PC-3 (cell line): ENCODE data around the gene DNM3. TPM values are rescaled to one million over a fixed set of nuclear protein-coding genes. Genes with fewer than 3 reads are reported as not detected.
A peak's percentile ranks its signal among the peaks of the same experiment; 100 is the strongest.

ENCODE experiments used
- ATAC-seq: fragments of 200-7000 bp; cut with Tn5 transposase; 2 replicates; pipeline ENCODE4 v1.9.1; 2020; ENCODE audit warnings: mild to moderate bottlenecking, moderate library complexity
- BruUV-seq: library from RNA; stranded (reverse); fragments of 400-500 nt; replicated peaks from 2 replicates; lab custom pipeline; 2021; lab: Mats Ljungman, UMichigan
- CTCF ChIA-PET: fragments of 300-600 bp; sonication (Branson Sonifier 250); formaldehyde crosslinking; loops from one replicate; lab custom pipeline; 2022; ENCODE audit warnings: antibody characterized with exemption; lab: Charles Lee
- POLR2A ChIA-PET: fragments of 300-600 bp; sonication (Branson Sonifier 250); formaldehyde crosslinking; loops from one replicate; lab custom pipeline; 2022; ENCODE audit warnings: antibody characterized with exemption; ENCODE audit not compliant: unreplicated experiment; lab: Charles Lee
- DNase-seq: peaks from one replicate; pipeline ENCODE4 v3.0.0-alpha.2; 2015
- H2AFZ ChIP-seq: fragments of 300-600 bp; sonication (generic); 2 replicates; pipeline ENCODE4 v1.6.0; 2016; ENCODE audit warnings: antibody characterized with exemption, low read length
- H3F3A ChIP-seq: fragments of 300-600 bp; sonication (generic); one replicate; pipeline ENCODE4 v1.6.0; 2017; ENCODE audit warnings: antibody characterized with exemption, low read length, control low read depth, mild to moderate bottlenecking; ENCODE audit not compliant: unreplicated experiment
- H3K27ac ChIP-seq: fragments of 300-600 bp; sonication (generic); 2 replicates; pipeline ENCODE4 v1.5.1; 2016; ENCODE audit warnings: mild to moderate bottlenecking, low read length
- H3K27me3 ChIP-seq: fragments of 300-600 bp; sonication (generic); 2 replicates; pipeline ENCODE4 v1.6.1; 2016; ENCODE audit warnings: low read length, mixed read lengths
- H3K36me3 ChIP-seq: fragments of 300-600 bp; sonication (generic); 2 replicates; pipeline ENCODE4 v1.6.1; 2016; ENCODE audit warnings: low read depth, mixed run types, low read length, mixed read lengths
- H3K4me1 ChIP-seq: fragments of 300-600 bp; sonication (generic); 2 replicates; pipeline ENCODE4 v1.5.1; 2016; ENCODE audit warnings: low read length; ENCODE audit not compliant: insufficient read depth
- H3K4me2 ChIP-seq: fragments of 300-600 bp; sonication (generic); 2 replicates; pipeline ENCODE4 v1.6.0; 2016; ENCODE audit warnings: low read length
- H3K4me3 ChIP-seq: fragments of 300-600 bp; sonication (generic); 2 replicates; pipeline ENCODE4 v1.5.1; 2016; ENCODE audit warnings: mild to moderate bottlenecking, low read length, mixed read lengths
- H3K79me2 ChIP-seq: fragments of 300-600 bp; sonication (generic); 2 replicates; pipeline ENCODE4 v1.6.1; 2017; ENCODE audit warnings: low read length, mixed read lengths
- H3K9ac ChIP-seq: fragments of 300-600 bp; sonication (generic); 2 replicates; pipeline ENCODE4 v1.6.0; 2016; ENCODE audit warnings: mild to moderate bottlenecking, low read length
- H3K9me2 ChIP-seq: fragments of 300-600 bp; sonication (generic); replicated peaks from 2 replicates; pipeline ENCODE4 v1.6.1; 2016; ENCODE audit warnings: mixed run types, low read length, mixed read lengths
- H3K9me3 ChIP-seq: fragments of 300-600 bp; sonication (generic); 2 replicates; pipeline ENCODE4 v1.6.1; 2016; ENCODE audit warnings: low read length, mixed read lengths
- H4K20me1 ChIP-seq: fragments of 300-600 bp; sonication (generic); 2 replicates; pipeline ENCODE4 v1.6.1; 2016; ENCODE audit warnings: low read length, mixed read lengths
- CTCF ChIP-seq: fragments of 300-600 bp; sonication (generic); conservative IDR thresholded peaks from 2 replicates; pipeline ENCODE4 v1.5.1; 2017; ENCODE audit warnings: antibody characterized with exemption, low read depth, mild to moderate bottlenecking, low read length
- EZH2 ChIP-seq: fragments of 300-600 bp; sonication (generic); IDR thresholded peaks from one replicate; pipeline ENCODE4 v1.6.1; 2017; ENCODE audit warnings: antibody characterized with exemption, mild to moderate bottlenecking, low read length; ENCODE audit not compliant: unreplicated experiment
- EZH2phosphoT487 ChIP-seq: fragments of 300-600 bp; sonication (generic); IDR thresholded peaks from 2 replicates; pipeline ENCODE4 v1.6.1; 2018; ENCODE audit warnings: mild to moderate bottlenecking, antibody characterized with exemption, low read length, borderline replicate concordance
- intact Hi-C: fragments of 100-400 bp; cut with micrococcal nuclease; formaldehyde crosslinking; loops from 2 replicates; pipeline ENCODE4 v1.9.0; 2023
- total RNA-seq: library from RNA; depleted of rRNA; stranded (reverse); fragments of >200 nt; gene quantifications from 2 replicates; pipeline ENCODE4 v1.2.3, GENCODE V29; 2014

Gene DNM3
- total RNA-seq, 1 experiment from 2014 or later: 0.98 TPM

- ChIA-PET CTCF (no interaction called here), POLR2A (no interaction called here)
- Histone ChIP-seq H3K79me2 (no peaks in the 10 kb centered on the region), H3K27me3 (no peaks in the 10 kb centered on the region), H3K9ac (no peak overlapping the region), H3K4me2 (peak overlapping the region; percentile 84), H4K20me1 (no peaks in the 10 kb centered on the region), H3K9me2 (no peaks in the 10 kb centered on the region), H3K4me1 (peaks cover 79% of the 10 kb centered on the region), H3K36me3 (no peaks in the 10 kb centered on the region), H2AFZ (no peak overlapping the region), H3K4me3 (no peak overlapping the region), H3F3A (peaks cover 32% of the 10 kb centered on the region), H3K9me3 (no peaks in the 10 kb centered on the region), H3K27ac (peak overlapping the region; percentile 15)
- intact Hi-C loops: loop anchor here (5.0 kb wide), 1 partner anchor 219 kb away; no protein-coding TSS in a partner anchor
- 0 out of 2 replicates have a peak, but pooled peaks have one; percentile 0 for ATAC-seq
- peak; percentile 95 for DNase-seq
- no TSS peak for BruUV-seq
- TF ChIP-seq CTCF (no peak; the same call in 1 of the 2 replicates), EZH2 (no peak), EZH2phosphoT487 (no peak)
Measured at GRCh38 chr1:172356620-172357019, 515.3 kb downstream of the DNM3 start.

- TF ChIP-seq EZH2 (no peak), EZH2phosphoT487 (no peak), CTCF (no peak)
- BruUV-seq: no TSS peak
- no peaks in the 10 kb centered on the region for H3K9me3 ChIP-seq
- H2AFZ ChIP-seq: peak overlapping the region; percentile 3; the same call in 1 of the 2 replicates
- peaks cover 69% of the 10 kb centered on the region for H3K4me1 ChIP-seq
- peak overlapping the region; percentile 46; the same call in 1 of the 2 replicates for H3K9ac ChIP-seq
- ChIA-PET CTCF (interaction anchor here (0.9 to 3.2 kb wide), 3 partner anchors 35 to 42 kb away, joined by 5 to 17 read pairs (median 6); no protein-coding TSS in a partner anchor), POLR2A (interaction anchor here (0.5 to 0.8 kb wide), 6 partner anchors 32 to 262 kb away, joined by 3 to 26 read pairs (median 3); no protein-coding TSS in a partner anchor)
- no peaks in the 10 kb centered on the region for H4K20me1 ChIP-seq
- ATAC-seq (no peak), DNase-seq (no peak)
- H3K27ac ChIP-seq: peak overlapping the region; percentile 84
- no peaks in the 10 kb centered on the region for H3K9me2 ChIP-seq
- H3K27me3 ChIP-seq: no peaks in the 10 kb centered on the region
- no peaks in the 10 kb centered on the region for H3K36me3 ChIP-seq
- peak overlapping the region; percentile 51; the same call in 1 of the 2 replicates for H3K4me3 ChIP-seq
- H3K4me2 ChIP-seq: peak overlapping the region; percentile 84
- H3K79me2 ChIP-seq: no peaks in the 10 kb centered on the region
- H3F3A ChIP-seq: peaks cover 27% of the 10 kb centered on the region
- intact Hi-C loops: loop anchor here (5.0 kb wide), 1 partner anchor 221 kb away; no protein-coding TSS in a partner anchor
Measured at GRCh38 chr1:172357753-172358385, 516.6 kb downstream of the DNM3 start.
